HCT116 (cell line): ENCODE data around the gene VAV1. TPM values are rescaled to one million over a fixed set of nuclear protein-coding genes. Genes with fewer than 3 reads are reported as not detected.

ENCODE experiments used
- ATAC-seq: fragments of 200-7000 bp; cut with Tn5 transposase; 2 replicates; pipeline ENCODE4 v1.9.1; 2020; ENCODE audit warnings: mild to moderate bottlenecking, moderate library complexity
- BruUV-seq: library from RNA; stranded (reverse); fragments of 400-500 nt; replicated peaks from 2 replicates; lab custom pipeline; 2021; lab: Mats Ljungman, UMichigan
- CTCF ChIA-PET: fragments of 300-600 bp; sonication (Branson Sonifier 250); formaldehyde crosslinking; loops from one replicate; lab custom pipeline; 2021; ENCODE audit warnings: antibody characterized with exemption; lab: Charles Lee
- POLR2A ChIA-PET: fragments of 300-600, 350-600 bp; sonication (Branson Sonifier 250); formaldehyde crosslinking; loops from one replicate; lab custom pipeline; 2021; ENCODE audit warnings: antibody characterized with exemption; lab: Charles Lee
- RAD21 ChIA-PET, 2 experiments: fragments of 300-600 bp; sonication (Branson Sonifier 250); formaldehyde crosslinking; loops; one replicate each; lab custom pipeline; 2023; ENCODE audit warnings: low total read pairs in 2 of 2; ENCODE audit not compliant: uncharacterized antibody in 2 of 2, unreplicated experiment in 2 of 2, low non-redundant PET in 1 of 2; lab: Charles Lee
- DNase-seq: peaks from one replicate; pipeline ENCODE4 v3.0.0-alpha.2; 2010; ENCODE audit warnings: low read depth, low spot score
- H2AFZ ChIP-seq: fragments of 200-600 bp; shearing (Covaris generic), sonication (generic); 2 replicates; pipeline ENCODE4 v1.6.1; 2017; ENCODE audit warnings: low read depth, mixed run types, mixed read lengths, antibody characterized with exemption, low read length; ENCODE audit not compliant: poor library complexity, severe bottlenecking
- H3K27ac ChIP-seq: 2 replicates; pipeline ENCODE4 v1.5.1; 2012; ENCODE audit warnings: low read depth, low read length
- H3K27me3 ChIP-seq: fragments of 200-600 bp; sonication (generic); 2 replicates; pipeline ENCODE4 v1.6.1; 2016; ENCODE audit warnings: mixed run types, low read length, mixed read lengths; ENCODE audit not compliant: insufficient read depth
- H3K36me3 ChIP-seq, 2 experiments: fragments of 200-500 bp in 1 of 2; fragments of 200-600 bp in 1 of 2; sonication (Bioruptor generic) in 1 of 2; sonication (generic) in 1 of 2; 2 replicates each; pipeline versions ENCODE4 v1.5.1 to v1.6.1; 2014 to 2016; ENCODE audit warnings: low read length in 2 of 2, inconsistent platforms in 1 of 2, mixed read lengths in 1 of 2, mixed run types in 1 of 2; ENCODE audit not compliant: insufficient read depth in 2 of 2, control insufficient read depth in 1 of 2
- H3K4me1 ChIP-seq, 2 experiments: fragments of 200-600 bp in 1 of 2; sonication (generic) in 1 of 2; 2 replicates each; pipeline versions ENCODE4 v1.5.1 to v1.6.1; 2012 to 2017; ENCODE audit warnings: low read length in 2 of 2, inconsistent platforms in 1 of 2, mild to moderate bottlenecking in 1 of 2, mixed read lengths in 1 of 2, mixed run types in 1 of 2, moderate library complexity in 1 of 2; ENCODE audit not compliant: insufficient read depth in 2 of 2, control insufficient read depth in 1 of 2
- H3K4me2 ChIP-seq: fragments of 200-600 bp; sonication (generic); 2 replicates; pipeline ENCODE4 v1.6.1; 2017; ENCODE audit warnings: mixed run types, low read length, mixed read lengths
- H3K4me3 ChIP-seq, 2 experiments: fragments of 200-600 bp in 1 of 2; sonication (generic) in 1 of 2; replicated peaks in 1 of 2; 2 replicates each; pipeline ENCODE4 v1.5.1; 2011 to 2016; ENCODE audit warnings: low read length in 2 of 2, control low read depth in 1 of 2, low read depth in 1 of 2, mild to moderate bottlenecking in 1 of 2, mixed read lengths in 1 of 2, mixed run types in 1 of 2
- H3K79me2 ChIP-seq: fragments of 200-600 bp; sonication (generic); 2 replicates; pipeline ENCODE4 v1.6.1; 2017; ENCODE audit warnings: mild to moderate bottlenecking, mixed run types, low read length, moderate library complexity, mixed read lengths; ENCODE audit not compliant: insufficient read depth
- H3K9ac ChIP-seq: fragments of 200-600 bp; sonication (generic); 2 replicates; pipeline ENCODE4 v1.6.1; 2016; ENCODE audit warnings: low read length, mixed read lengths
- H3K9me2 ChIP-seq: fragments of 200-600 bp; sonication (generic), shearing (Covaris generic); 2 replicates; pipeline ENCODE4 v1.6.1; 2017; ENCODE audit warnings: mixed run types, mild to moderate bottlenecking, moderate library complexity; ENCODE audit not compliant: insufficient read depth
- H3K9me3 ChIP-seq, 2 experiments: fragments of 200-500 bp in 1 of 2; fragments of 200-600 bp in 1 of 2; sonication (Bioruptor generic) in 1 of 2; sonication (generic) in 1 of 2; 2 replicates each; pipeline ENCODE4 v1.6.1; 2014 to 2017; ENCODE audit warnings: low read length in 2 of 2, mixed read lengths in 2 of 2, inconsistent platforms in 1 of 2, low read depth in 1 of 2, mild to moderate bottlenecking in 1 of 2, mixed run types in 1 of 2, moderate library complexity in 1 of 2; ENCODE audit not compliant: control insufficient read depth in 1 of 2, insufficient read depth in 1 of 2
- H4K20me1 ChIP-seq: fragments of 200-600 bp; sonication (generic), shearing (Covaris generic); 2 replicates; pipeline ENCODE4 v1.6.1; 2017; ENCODE audit warnings: mixed run types, mild to moderate bottlenecking, moderate library complexity; ENCODE audit not compliant: insufficient read depth
- CBX3 ChIP-seq: IDR thresholded peaks from 2 replicates; pipeline ENCODE4 v1.6.1; 2012; ENCODE audit warnings: low read depth
- CEBPB ChIP-seq: IDR thresholded peaks from 2 replicates; pipeline ENCODE4 v1.6.1; 2012; ENCODE audit warnings: low read depth
- ELF1 ChIP-seq: IDR thresholded peaks from 2 replicates; pipeline ENCODE4 v1.6.1; 2012; ENCODE audit warnings: low read depth, borderline replicate concordance
- EZH2 ChIP-seq: fragments of 200-600 bp; sonication (generic); IDR thresholded peaks from 2 replicates; pipeline ENCODE4 v1.6.1; 2017; ENCODE audit warnings: antibody characterized with exemption, mixed run types
- EZH2phosphoT487 ChIP-seq: fragments of 200-600 bp; IDR thresholded peaks from 2 replicates; pipeline ENCODE4 v1.6.1; 2018; ENCODE audit warnings: antibody characterized with exemption, borderline replicate concordance
- JUND ChIP-seq: IDR thresholded peaks from 2 replicates; pipeline ENCODE4 v1.6.1; 2012
- POLR2A ChIP-seq: IDR thresholded peaks from 2 replicates; pipeline ENCODE4 v1.7.0; 2011; ENCODE audit warnings: borderline replicate concordance; ENCODE audit not compliant: insufficient read depth, insufficient read length; ENCODE audit errors: extremely low read depth
- POLR2AphosphoS5 ChIP-seq: IDR thresholded peaks from 2 replicates; pipeline ENCODE4 v1.6.1; 2011; ENCODE audit warnings: mild to moderate bottlenecking, low read depth, low read length, moderate library complexity
- SIN3A ChIP-seq: IDR thresholded peaks from 2 replicates; pipeline ENCODE4 v1.6.1; 2012; ENCODE audit warnings: low read depth
- SP1 ChIP-seq: IDR thresholded peaks from 2 replicates; pipeline ENCODE4 v1.6.1; 2012; ENCODE audit warnings: low read depth
- TCF7L2 ChIP-seq: IDR thresholded peaks from 2 replicates; pipeline ENCODE4 v1.7.0; 2011; ENCODE audit warnings: borderline replicate concordance, inconsistent platforms; ENCODE audit not compliant: insufficient read depth, insufficient read length; ENCODE audit errors: extremely low read depth
- YY1 ChIP-seq: IDR thresholded peaks from 2 replicates; pipeline ENCODE4 v1.6.1; 2011; ENCODE audit warnings: low read length, low read depth, moderate library complexity, mild to moderate bottlenecking; ENCODE audit not compliant: insufficient replicate concordance; ENCODE audit errors: extremely low read depth
- ZFX ChIP-seq: fragments of 450-650 bp; IDR thresholded peaks from 2 replicates; pipeline ENCODE4 v1.6.1; 2017
- intact Hi-C: fragments of 100-400 bp; cut with micrococcal nuclease; formaldehyde crosslinking; loops from 2 replicates; pipeline ENCODE4 v1.10.0; 2022
- total RNA-seq: library from RNA; stranded (reverse); gene quantifications from one replicate; pipeline ENCODE4 v1.2.1, GENCODE V29; 2021; ENCODE audit not compliant: unreplicated experiment
- TF ChIP-seq, protein P1 (sequence below): IDR thresholded peaks from 2 replicates; pipeline ENCODE4 v1.6.1; 2012
- TF ChIP-seq, protein P2 (sequence below): IDR thresholded peaks from 2 replicates; pipeline ENCODE4 v1.6.1; 2012; ENCODE audit warnings: low read depth
- TF ChIP-seq, protein P3 (sequence below), 3 experiments: fragments of 200-600 bp in 1 of 3; sonication (generic) in 1 of 3; IDR thresholded peaks in 2 of 3; conservative IDR thresholded peaks in 1 of 3; 2 replicates each; pipeline ENCODE4 v1.5.1; 2012 to 2017; ENCODE audit warnings: low read depth in 2 of 3, low read length in 2 of 3, antibody characterized with exemption in 1 of 3, borderline replicate concordance in 1 of 3, control low read depth in 1 of 3, mild to moderate bottlenecking in 1 of 3, mixed read lengths in 1 of 3, mixed run types in 1 of 3, moderate library complexity in 1 of 3; ENCODE audit not compliant: insufficient read depth in 1 of 3

VAV1 gene
- total RNA-seq, 1 experiment from 2014 or later: 20.6 TPM

DNA sequence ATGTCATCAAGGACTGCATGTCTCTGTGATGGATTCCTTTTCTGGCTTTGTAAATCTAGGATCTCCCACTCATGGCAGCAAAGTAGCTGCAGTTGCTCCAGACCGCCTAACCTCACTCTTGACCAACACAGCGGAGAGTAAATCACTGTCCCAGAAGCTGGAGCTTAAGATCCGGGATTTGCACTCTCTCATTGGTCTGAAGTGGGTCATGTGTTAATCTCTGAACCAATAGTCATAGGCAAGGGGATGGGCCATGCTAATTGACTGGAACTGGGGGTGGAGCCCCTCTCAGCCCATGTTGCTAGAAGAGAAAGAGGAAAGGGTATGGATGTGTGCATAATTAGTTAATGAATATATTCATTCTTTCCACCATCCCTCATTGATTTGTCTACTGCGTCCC, 34.0 kb downstream of the VAV1 start:
- no peaks in the 10 kb centered on the region for H3K27me3 ChIP-seq
- RAD21 ChIA-PET: no interaction called here
- intact Hi-C loops: no loop called here
- H3K4me3 ChIP-seq: no peak overlapping the region
- POLR2A ChIA-PET: interaction anchor here (1.2 to 1.8 kb wide), 2 partner anchors 22 to 39 kb away, joined by 3 to 6 read pairs; no protein-coding TSS in a partner anchor
- H4K20me1 ChIP-seq: no peaks in the 10 kb centered on the region
- H3K9me3 ChIP-seq: peaks cover 0 to 3% of the 10 kb centered on the region in 2 experiments; a peak in 1 of 4 replicates
- TF ChIP-seq EZH2 (no peak), POLR2A (peak; percentile 94), POLR2AphosphoS5 (no peak)
- TF ChIP-seq, all 23 proteins: peak for 1
- Histone ChIP-seq H2AFZ (no peak overlapping the region), H3K36me3 (no peaks in the 10 kb centered on the region), H3K79me2 (no peaks in the 10 kb centered on the region), H3K9me2 (no peaks in the 10 kb centered on the region), H3K9ac (no peak overlapping the region), H3K27ac (no peak overlapping the region), H3K4me2 (no peak overlapping the region), H3K4me1 (peaks cover 10 to 12% of the 10 kb centered on the region in 2 experiments)
- no TSS peak for BruUV-seq
- CTCF ChIA-PET: no interaction called here
- ATAC-seq (peak; percentile 62), DNase-seq (peak; percentile 41)

DNA sequence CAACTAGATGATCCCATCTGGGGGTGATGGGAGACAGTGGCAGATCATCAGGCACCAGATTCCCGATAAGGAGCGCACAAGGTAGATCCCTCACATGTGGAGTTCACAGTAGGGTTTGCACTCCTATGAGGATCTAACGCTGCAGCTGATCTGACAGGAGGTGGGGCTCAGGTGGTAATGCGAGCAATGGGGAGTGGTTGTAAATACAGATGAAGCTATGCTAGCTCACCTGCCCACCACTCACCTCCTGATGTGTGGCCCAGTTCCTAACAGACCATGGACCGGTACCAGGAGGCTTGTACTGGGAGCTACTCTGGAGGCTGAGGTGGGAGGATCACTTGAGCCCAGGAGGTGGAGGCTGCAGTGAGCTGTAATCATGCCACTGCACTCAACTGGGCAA, 34.8 kb downstream of the VAV1 start:
- Histone ChIP-seq H3K27ac (no peak overlapping the region), H3K9me3 (peaks cover 0 to 3% of the 10 kb centered on the region in 2 experiments; a peak in 1 of 4 replicates), H3K27me3 (no peaks in the 10 kb centered on the region), H3K36me3 (no peaks in the 10 kb centered on the region), H3K9ac (no peak overlapping the region), H3K9me2 (no peaks in the 10 kb centered on the region), H3K4me1 (peaks cover 9 to 14% of the 10 kb centered on the region in 2 experiments), H3K79me2 (no peaks in the 10 kb centered on the region), H2AFZ (no peak overlapping the region), H4K20me1 (no peaks in the 10 kb centered on the region), H3K4me2 (no peak overlapping the region), H3K4me3 (no peak overlapping the region)
- intact Hi-C loops: no loop called here
- ChIA-PET POLR2A (interaction anchor here (1.8 kb wide), 1 partner anchor 21 kb away, joined by 6 read pairs; no protein-coding TSS in a partner anchor), RAD21 (no interaction called here), CTCF (no interaction called here)
- DNase-seq (no peak), ATAC-seq (no peak)
- BruUV-seq: no TSS peak
- TF ChIP-seq EZH2 (no peak), YY1 (no peak), CEBPB (no peak), EZH2phosphoT487 (no peak), SIN3A (no peak), ZFX (no peak), POLR2A (no peak), TCF7L2 (no peak), SP1 (no peak), CBX3 (no peak), JUND (no peak), ELF1 (no peak)
- TF ChIP-seq, protein P1, sequence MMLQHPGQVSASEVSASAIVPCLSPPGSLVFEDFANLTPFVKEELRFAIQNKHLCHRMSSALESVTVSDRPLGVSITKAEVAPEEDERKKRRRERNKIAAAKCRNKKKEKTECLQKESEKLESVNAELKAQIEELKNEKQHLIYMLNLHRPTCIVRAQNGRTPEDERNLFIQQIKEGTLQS: no peak
- TF ChIP-seq, protein P2, sequence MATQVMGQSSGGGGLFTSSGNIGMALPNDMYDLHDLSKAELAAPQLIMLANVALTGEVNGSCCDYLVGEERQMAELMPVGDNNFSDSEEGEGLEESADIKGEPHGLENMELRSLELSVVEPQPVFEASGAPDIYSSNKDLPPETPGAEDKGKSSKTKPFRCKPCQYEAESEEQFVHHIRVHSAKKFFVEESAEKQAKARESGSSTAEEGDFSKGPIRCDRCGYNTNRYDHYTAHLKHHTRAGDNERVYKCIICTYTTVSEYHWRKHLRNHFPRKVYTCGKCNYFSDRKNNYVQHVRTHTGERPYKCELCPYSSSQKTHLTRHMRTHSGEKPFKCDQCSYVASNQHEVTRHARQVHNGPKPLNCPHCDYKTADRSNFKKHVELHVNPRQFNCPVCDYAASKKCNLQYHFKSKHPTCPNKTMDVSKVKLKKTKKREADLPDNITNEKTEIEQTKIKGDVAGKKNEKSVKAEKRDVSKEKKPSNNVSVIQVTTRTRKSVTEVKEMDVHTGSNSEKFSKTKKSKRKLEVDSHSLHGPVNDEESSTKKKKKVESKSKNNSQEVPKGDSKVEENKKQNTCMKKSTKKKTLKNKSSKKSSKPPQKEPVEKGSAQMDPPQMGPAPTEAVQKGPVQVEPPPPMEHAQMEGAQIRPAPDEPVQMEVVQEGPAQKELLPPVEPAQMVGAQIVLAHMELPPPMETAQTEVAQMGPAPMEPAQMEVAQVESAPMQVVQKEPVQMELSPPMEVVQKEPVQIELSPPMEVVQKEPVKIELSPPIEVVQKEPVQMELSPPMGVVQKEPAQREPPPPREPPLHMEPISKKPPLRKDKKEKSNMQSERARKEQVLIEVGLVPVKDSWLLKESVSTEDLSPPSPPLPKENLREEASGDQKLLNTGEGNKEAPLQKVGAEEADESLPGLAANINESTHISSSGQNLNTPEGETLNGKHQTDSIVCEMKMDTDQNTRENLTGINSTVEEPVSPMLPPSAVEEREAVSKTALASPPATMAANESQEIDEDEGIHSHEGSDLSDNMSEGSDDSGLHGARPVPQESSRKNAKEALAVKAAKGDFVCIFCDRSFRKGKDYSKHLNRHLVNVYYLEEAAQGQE: no peak
- TF ChIP-seq, protein P3, sequence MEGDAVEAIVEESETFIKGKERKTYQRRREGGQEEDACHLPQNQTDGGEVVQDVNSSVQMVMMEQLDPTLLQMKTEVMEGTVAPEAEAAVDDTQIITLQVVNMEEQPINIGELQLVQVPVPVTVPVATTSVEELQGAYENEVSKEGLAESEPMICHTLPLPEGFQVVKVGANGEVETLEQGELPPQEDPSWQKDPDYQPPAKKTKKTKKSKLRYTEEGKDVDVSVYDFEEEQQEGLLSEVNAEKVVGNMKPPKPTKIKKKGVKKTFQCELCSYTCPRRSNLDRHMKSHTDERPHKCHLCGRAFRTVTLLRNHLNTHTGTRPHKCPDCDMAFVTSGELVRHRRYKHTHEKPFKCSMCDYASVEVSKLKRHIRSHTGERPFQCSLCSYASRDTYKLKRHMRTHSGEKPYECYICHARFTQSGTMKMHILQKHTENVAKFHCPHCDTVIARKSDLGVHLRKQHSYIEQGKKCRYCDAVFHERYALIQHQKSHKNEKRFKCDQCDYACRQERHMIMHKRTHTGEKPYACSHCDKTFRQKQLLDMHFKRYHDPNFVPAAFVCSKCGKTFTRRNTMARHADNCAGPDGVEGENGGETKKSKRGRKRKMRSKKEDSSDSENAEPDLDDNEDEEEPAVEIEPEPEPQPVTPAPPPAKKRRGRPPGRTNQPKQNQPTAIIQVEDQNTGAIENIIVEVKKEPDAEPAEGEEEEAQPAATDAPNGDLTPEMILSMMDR (IDR thresholded peaks at IDR 0.05 in 2 of 3, conservative IDR thresholded peaks at IDR 0.05 in 1 of 3; ENCODE audit: borderline replicate concordance in 1 of 3, insufficient read depth in 1 of 3, low read depth in 2 of 3, low read length in 2 of 3): no peak
